Mucosa of rectum (tissue), 2 donors: Measurements from ENCODE around the gene IFNE.

ENCODE experiments used
- H3K27ac ChIP-seq, 2 donors: one replicate each; pipeline ENCODE4 v1.7.0; 2013; ENCODE audit warnings: inconsistent platforms in 2 of 2, low read depth in 2 of 2, low read length in 2 of 2
- H3K27me3 ChIP-seq, 2 donors: one replicate each; pipeline ENCODE4 v1.7.0; 2013; ENCODE audit warnings: low read length in 2 of 2; ENCODE audit not compliant: control insufficient read depth in 2 of 2, insufficient read depth in 2 of 2
- H3K36me3 ChIP-seq, 2 donors: one replicate each; pipeline ENCODE4 v1.7.0; 2013; ENCODE audit warnings: low read length in 2 of 2; ENCODE audit not compliant: control insufficient read depth in 2 of 2, insufficient read depth in 2 of 2
- H3K4me1 ChIP-seq, 2 donors: one replicate each; pipeline ENCODE4 v1.7.0; 2013; ENCODE audit warnings: low read length in 2 of 2, mild to moderate bottlenecking in 1 of 2; ENCODE audit not compliant: control insufficient read depth in 2 of 2, insufficient read depth in 2 of 2
- H3K4me3 ChIP-seq, 2 donors: one replicate each; pipeline ENCODE4 v1.7.0; 2013; ENCODE audit warnings: low read length in 2 of 2
- H3K9ac ChIP-seq, 2 donors: one replicate each; pipeline ENCODE4 v1.7.0; 2013; ENCODE audit warnings: low read length in 2 of 2, low read depth in 1 of 2, mild to moderate bottlenecking in 1 of 2
- H3K9me3 ChIP-seq, 2 donors: one replicate each; pipeline ENCODE4 v1.7.0; 2013; ENCODE audit warnings: low read length in 2 of 2; ENCODE audit not compliant: control insufficient read depth in 2 of 2
- donor health status: healthy.
- donor health status: Normal muscosa, but diverticular disease.

The IFNE gene

GRCh38 chr9:21482213-21482612 is at the start of gene IFNE:
TSS of gene IFNE (minus strand) at chr9:21482313. CDS start at chr9:21481694, 619 bp downstream.
- H3K36me3 ChIP-seq: no peaks in the 10 kb centered on the region
- no peaks in the 10 kb centered on the region for H3K9me3 ChIP-seq
- H3K27me3 ChIP-seq: no peaks in the 10 kb centered on the region
- H3K4me3 ChIP-seq: no peak within 1 kb of the TSS
- no peak within 1 kb of the TSS for H3K27ac ChIP-seq
- H3K9ac ChIP-seq: no peak within 1 kb of the TSS
- H3K4me1 ChIP-seq: no peaks in the 10 kb centered on the region

- H3K4me1 ChIP-seq: no peaks in the 10 kb centered on the region
- no peaks in the 10 kb centered on the region for H3K27me3 ChIP-seq
- H3K9me3 ChIP-seq: no peaks in the 10 kb centered on the region
- H3K4me3 ChIP-seq: no peak overlapping the region
- H3K36me3 ChIP-seq: no peaks in the 10 kb centered on the region
- H3K27ac ChIP-seq: no peak overlapping the region
- no peak overlapping the region for H3K9ac ChIP-seq
These were observed 46.2 kb upstream of the IFNE start for GRCh38 chr9:21528123-21528808.

- Histone ChIP-seq H3K27me3 (no peaks in the 10 kb centered on the region), H3K4me1 (no peaks in the 10 kb centered on the region), H3K9me3 (no peaks in the 10 kb centered on the region), H3K36me3 (no peaks in the 10 kb centered on the region), H3K9ac (no peak overlapping the region), H3K27ac (no peak overlapping the region), H3K4me3 (no peak overlapping the region)
These were observed 45.5 kb upstream of the IFNE start for GRCh38 chr9:21527579-21527978.

GRCh38 chr9:21525174-21525573 is 43.1 kb upstream of the IFNE start:
- no peaks in the 10 kb centered on the region for H3K27me3 ChIP-seq
- H3K27ac ChIP-seq: no peak overlapping the region
- no peak overlapping the region for H3K4me3 ChIP-seq
- no peaks in the 10 kb centered on the region for H3K36me3 ChIP-seq
- H3K9ac ChIP-seq: no peak overlapping the region
- H3K4me1 ChIP-seq: no peaks in the 10 kb centered on the region
- H3K9me3 ChIP-seq: no peaks in the 10 kb centered on the region

GRCh38 chr9:21524099-21524830 is 42.2 kb upstream of the IFNE start:
- Histone ChIP-seq H3K36me3 (no peaks in the 10 kb centered on the region), H3K4me1 (no peaks in the 10 kb centered on the region), H3K27me3 (no peaks in the 10 kb centered on the region), H3K9me3 (no peaks in the 10 kb centered on the region), H3K27ac (no peak overlapping the region), H3K9ac (no peak overlapping the region), H3K4me3 (no peak overlapping the region)

- Histone ChIP-seq H3K27me3 (no peaks in the 10 kb centered on the region), H3K4me3 (no peak overlapping the region), H3K36me3 (no peaks in the 10 kb centered on the region), H3K27ac (no peak overlapping the region), H3K9ac (no peak overlapping the region), H3K4me1 (no peaks in the 10 kb centered on the region), H3K9me3 (no peaks in the 10 kb centered on the region)
These were observed 41.2 kb upstream of the IFNE start for GRCh38 chr9:21523021-21524014.

DNA sequence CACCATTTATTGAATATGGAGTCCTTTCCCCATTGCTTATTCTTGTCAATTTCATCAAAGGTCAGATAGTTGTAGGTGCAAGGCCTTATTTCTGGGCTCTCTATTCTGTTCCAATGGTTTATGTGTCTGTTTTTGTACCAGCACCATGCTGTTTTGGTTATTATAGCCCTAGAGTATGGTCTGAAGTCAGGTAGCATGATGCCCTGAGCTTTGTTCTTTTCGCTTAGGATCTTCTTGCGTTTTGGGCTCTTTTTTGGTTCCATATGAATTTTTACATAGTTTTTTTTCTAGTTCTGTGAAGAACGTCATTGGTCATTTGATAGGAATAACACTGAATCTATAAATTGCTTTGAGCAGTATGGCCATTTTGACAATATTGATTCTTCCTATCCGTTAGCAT is 40.2 kb upstream of the IFNE start:
- H3K36me3 ChIP-seq: no peaks in the 10 kb centered on the region

DNA sequence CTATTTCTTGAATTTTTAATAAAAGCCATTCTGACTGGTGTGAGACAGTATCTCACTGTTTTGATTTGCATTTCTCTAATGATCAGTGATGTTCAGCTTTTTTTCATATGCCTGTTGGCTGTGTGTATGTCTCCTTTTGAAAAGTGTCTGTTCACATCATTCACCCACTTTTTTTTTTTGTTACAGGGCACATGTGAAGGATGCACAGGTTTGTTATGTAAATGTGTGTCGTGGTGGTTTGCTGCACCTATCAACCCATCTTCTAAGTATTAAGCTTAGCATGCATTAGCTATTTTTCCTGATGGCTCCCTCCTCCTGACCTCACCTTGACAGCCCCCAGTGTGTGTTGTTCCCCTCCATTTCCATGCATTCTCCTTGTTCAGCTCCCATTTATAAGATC is 39.3 kb upstream of the IFNE start:
- Histone ChIP-seq H3K4me1 (no peaks in the 10 kb centered on the region), H3K4me3 (no peak overlapping the region), H3K9ac (no peak overlapping the region), H3K9me3 (no peaks in the 10 kb centered on the region), H3K27me3 (no peaks in the 10 kb centered on the region), H3K27ac (no peak overlapping the region), H3K36me3 (no peaks in the 10 kb centered on the region)

More for the DNA sequence above, 40.2 kb upstream of the IFNE start:
- no peaks in the 10 kb centered on the region for H3K27me3 ChIP-seq
- no peaks in the 10 kb centered on the region for H3K4me1 ChIP-seq
- no peak overlapping the region for H3K9ac ChIP-seq
- H3K27ac ChIP-seq: no peak overlapping the region
- H3K4me3 ChIP-seq: no peak overlapping the region
- no peaks in the 10 kb centered on the region for H3K9me3 ChIP-seq

DNA sequence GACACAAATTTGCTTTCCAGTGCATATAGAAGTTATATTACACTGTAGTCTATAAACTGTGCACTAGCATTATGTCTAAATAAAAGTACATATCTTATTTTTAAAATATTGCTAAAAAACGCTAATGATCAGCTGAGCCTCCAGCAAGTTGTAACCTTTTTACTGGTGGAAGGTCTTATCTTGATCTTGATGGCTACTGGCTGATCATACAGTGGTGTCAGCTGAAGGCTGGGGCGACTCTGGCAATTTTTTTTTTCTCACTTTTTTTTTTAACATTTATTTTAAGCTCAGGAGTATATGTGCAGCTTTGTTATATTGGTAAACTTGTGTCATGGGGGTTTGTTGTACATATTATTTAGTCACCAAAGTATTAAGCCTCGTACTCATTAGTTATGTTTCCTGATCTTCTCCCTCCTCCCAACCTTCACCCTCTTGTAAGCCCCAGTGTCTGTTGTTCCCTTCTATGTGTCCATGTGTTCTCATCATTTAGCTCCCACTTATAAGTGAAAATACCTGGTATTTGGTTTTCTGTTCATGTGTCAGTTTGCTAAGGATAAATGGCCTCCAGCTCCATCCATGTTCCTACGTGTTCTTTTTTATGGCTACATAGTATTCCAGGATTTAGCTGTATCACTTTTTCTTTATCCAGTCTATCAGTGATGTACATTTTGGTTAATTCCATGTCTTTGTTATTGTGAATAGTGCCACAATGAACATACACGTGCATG is 38.6 kb upstream of the IFNE start:
- Histone ChIP-seq H3K4me1 (no peaks in the 10 kb centered on the region), H3K36me3 (no peaks in the 10 kb centered on the region), H3K4me3 (no peak overlapping the region), H3K27me3 (no peaks in the 10 kb centered on the region), H3K9me3 (no peaks in the 10 kb centered on the region), H3K27ac (no peak overlapping the region), H3K9ac (no peak overlapping the region)
